Endodermal cell (in vitro differentiated cells): Measurements from ENCODE around the gene LPIN2. TPM values are rescaled to one million over a fixed set of nuclear protein-coding genes. Genes with fewer than 3 reads are reported as not detected.

Experiments used
- DNase-seq: peaks from one replicate; pipeline ENCODE4 v3.0.0-alpha.2; 2017
- H3K27ac ChIP-seq: 2 replicates; pipeline ENCODE4 v1.5.1; 2013; ENCODE audit warnings: mild to moderate bottlenecking, low read depth, low read length, moderate library complexity
- H3K27me3 ChIP-seq: 2 replicates; pipeline ENCODE4 v1.6.1; 2013; ENCODE audit warnings: mild to moderate bottlenecking, low read length, moderate library complexity; ENCODE audit not compliant: insufficient read depth, control insufficient read depth, poor library complexity, severe bottlenecking
- H3K36me3 ChIP-seq: 2 replicates; pipeline ENCODE4 v1.7.0; 2013; ENCODE audit warnings: mild to moderate bottlenecking, low read length, moderate library complexity; ENCODE audit not compliant: control insufficient read depth, insufficient read depth
- H3K4me1 ChIP-seq: one replicate; pipeline ENCODE4 v1.7.0; 2013; ENCODE audit warnings: low read length; ENCODE audit not compliant: control insufficient read depth, insufficient read depth
- H3K4me3 ChIP-seq: 2 replicates; pipeline ENCODE4 v1.5.1; 2013; ENCODE audit warnings: mild to moderate bottlenecking, low read length, moderate library complexity
- H3K9ac ChIP-seq: 2 replicates; pipeline ENCODE4 v1.6.1; 2013; ENCODE audit warnings: mild to moderate bottlenecking, low read length, moderate library complexity; ENCODE audit not compliant: poor library complexity, severe bottlenecking; ENCODE audit errors: extremely low read depth
- H3K9me3 ChIP-seq: 2 replicates; pipeline ENCODE4 v1.6.1; 2013; ENCODE audit warnings: mild to moderate bottlenecking, low read length, moderate library complexity; ENCODE audit not compliant: control insufficient read depth
- H3K27ac Mint-ChIP-seq: 2 replicates; pipeline ENCODE4 v1.8.0; 2020; ENCODE audit warnings: mixed read lengths
- H3K27me3 Mint-ChIP-seq: 2 replicates; pipeline ENCODE4 v1.8.0; 2021; ENCODE audit warnings: mild to moderate bottlenecking, mixed read lengths; ENCODE audit not compliant: insufficient read depth
- H3K36me3 Mint-ChIP-seq: 2 replicates; pipeline ENCODE4 v1.8.0; 2020; ENCODE audit warnings: low read depth, mixed read lengths
- H3K4me1 Mint-ChIP-seq: 2 replicates; pipeline ENCODE4 v1.8.0; 2020; ENCODE audit warnings: mixed read lengths
- H3K4me3 Mint-ChIP-seq: 2 replicates; pipeline ENCODE4 v1.8.0; 2020; ENCODE audit warnings: mild to moderate bottlenecking, moderate library complexity, mixed read lengths
- H3K9me3 Mint-ChIP-seq: 2 replicates; pipeline ENCODE4 v1.8.0; 2020; ENCODE audit warnings: mild to moderate bottlenecking, mixed read lengths
- CTCF ChIP-seq: fragments of 200-600 bp; sonication (generic); conservative IDR thresholded peaks from 2 replicates; pipeline ENCODE4 v1.5.0; 2021; ENCODE audit warnings: antibody characterized with exemption, mild to moderate bottlenecking
- WGBS, 2 experiments: methylation state at CpG; one replicate each; pipeline versions ENCODE4 v1.1.5 to v1.1.7; 2013; ENCODE audit warnings: missing lambda C conversion rate in 2 of 2, mixed read lengths in 1 of 2; ENCODE audit not compliant: insufficient coverage in 1 of 2, insufficient read length in 1 of 2; 5-methylcytosine and 5-hydroxymethylcytosine counted together
- total RNA-seq, 2 donors: library from RNA; stranded (reverse); fragmentation: NEBNext Ultra II Directional in 1 of 2; extraction: Animal tissue kit (Norgen Biotek cat#: 25700) in 1 of 2; gene quantifications; 2 replicates in 1 of 2; 3 replicates in 1 of 2; pipeline ENCODE4 v1.2.1, GENCODE V29; 2021

The LPIN2 gene
- total RNA-seq, 2 donors from 2014 or later, result 22.9 to 31.8 TPM

GRCh38 chr18:2971741-2972552 is 41.0 kb downstream of the LPIN2 start:
- no peaks in the 10 kb centered on the region for H3K27me3 Mint-ChIP-seq
- H3K36me3 Mint-ChIP-seq, result peaks cover 3% of the 10 kb centered on the region
- Histone ChIP-seq H3K9ac (no peak overlapping the region), H3K4me1 (peaks cover 11% of the 10 kb centered on the region), H3K27me3 (no peaks in the 10 kb centered on the region), H3K27ac (no peak overlapping the region), H3K4me3 (no peak overlapping the region), H3K9me3 (no peaks in the 10 kb centered on the region), H3K36me3 (no peaks in the 10 kb centered on the region)
- H3K27ac Mint-ChIP-seq, result peak overlapping the region; percentile 56
- no peak for DNase-seq
- 94 to 100% methylated on average over 8 to 18 of the region's 18 CpGs for WGBS, 2 experiments
- H3K4me3 Mint-ChIP-seq, result no peak overlapping the region
- H3K4me1 Mint-ChIP-seq, result peaks cover 34% of the 10 kb centered on the region
- H3K9me3 Mint-ChIP-seq, result no peaks in the 10 kb centered on the region
- no peak for TF ChIP-seq CTCF

- no peaks in the 10 kb centered on the region for H3K9me3 Mint-ChIP-seq
- H3K27me3 Mint-ChIP-seq, result no peaks in the 10 kb centered on the region
- Histone ChIP-seq H3K4me3 (no peak overlapping the region), H3K9me3 (no peaks in the 10 kb centered on the region), H3K9ac (no peak overlapping the region), H3K36me3 (no peaks in the 10 kb centered on the region), H3K27me3 (no peaks in the 10 kb centered on the region), H3K27ac (no peak overlapping the region), H3K4me1 (peaks cover 11% of the 10 kb centered on the region)
- H3K27ac Mint-ChIP-seq, result no peak overlapping the region
- no peak overlapping the region for H3K4me3 Mint-ChIP-seq
- no peak for DNase-seq
- 93 to 95% methylated on average over 8 to 10 of the region's 11 CpGs for WGBS, 2 experiments
- peaks cover 26% of the 10 kb centered on the region for H3K4me1 Mint-ChIP-seq
- H3K36me3 Mint-ChIP-seq, result peaks cover 3% of the 10 kb centered on the region
- TF ChIP-seq CTCF, result no peak
These were observed 41.9 kb downstream of the LPIN2 start for GRCh38 chr18:2970772-2971659.

GRCh38 chr18:2970344-2970743 is 42.6 kb downstream of the LPIN2 start:
- Histone ChIP-seq H3K9ac (no peak overlapping the region), H3K4me3 (no peak overlapping the region), H3K4me1 (peaks cover 7% of the 10 kb centered on the region), H3K27ac (no peak overlapping the region), H3K36me3 (no peaks in the 10 kb centered on the region), H3K9me3 (no peaks in the 10 kb centered on the region), H3K27me3 (no peaks in the 10 kb centered on the region)
- DNase-seq, result no peak
- Mint-ChIP-seq H3K4me3 (no peak overlapping the region), H3K27me3 (no peaks in the 10 kb centered on the region), H3K4me1 (peaks cover 22% of the 10 kb centered on the region), H3K27ac (no peak overlapping the region), H3K9me3 (no peaks in the 10 kb centered on the region), H3K36me3 (peaks cover 3% of the 10 kb centered on the region)
- 95 to 100% methylated on average over 3 of the region's 3 CpGs for WGBS, 2 experiments
- TF ChIP-seq CTCF, result no peak
